ENCODE results near the gene DAPK1.

DAPK1 gene

GRCh38 chr9:87749335-87750035, 251.8 kb downstream of the DAPK1 start:
- Histone ChIP-seq H3K4me3 (ENCODE audit: low read length) (no peak overlapping the region), H3K4me1 (ENCODE audit: control insufficient read depth, low read length) (no peaks in the 10 kb centered on the region), H3K4me2 (ENCODE audit: low read length) (no peak overlapping the region), H3K9me3 (ENCODE audit: control insufficient read depth, insufficient read depth, low read length) (no peaks in the 10 kb centered on the region), H4K20me1 (ENCODE audit: control insufficient read depth, insufficient read depth, low read depth, low read length) (no peaks in the 10 kb centered on the region), H3K27me3 (ENCODE audit: control insufficient read depth, low read length) (no peaks in the 10 kb centered on the region), H3K36me3 (ENCODE audit: control insufficient read depth, low read length) (no peaks in the 10 kb centered on the region), H3K27ac (ENCODE audit: low read depth, low read length) (no peak overlapping the region), H3K9me2 (replicated peaks; ENCODE audit: control insufficient read depth, low read length) (no peaks in the 10 kb centered on the region), H3F3A (ENCODE audit: control insufficient read depth, insufficient read depth) (no peaks in the 10 kb centered on the region), H3K79me2 (ENCODE audit: control insufficient read depth, low read length) (no peaks in the 10 kb centered on the region)
- TF ChIP-seq, protein P1, sequence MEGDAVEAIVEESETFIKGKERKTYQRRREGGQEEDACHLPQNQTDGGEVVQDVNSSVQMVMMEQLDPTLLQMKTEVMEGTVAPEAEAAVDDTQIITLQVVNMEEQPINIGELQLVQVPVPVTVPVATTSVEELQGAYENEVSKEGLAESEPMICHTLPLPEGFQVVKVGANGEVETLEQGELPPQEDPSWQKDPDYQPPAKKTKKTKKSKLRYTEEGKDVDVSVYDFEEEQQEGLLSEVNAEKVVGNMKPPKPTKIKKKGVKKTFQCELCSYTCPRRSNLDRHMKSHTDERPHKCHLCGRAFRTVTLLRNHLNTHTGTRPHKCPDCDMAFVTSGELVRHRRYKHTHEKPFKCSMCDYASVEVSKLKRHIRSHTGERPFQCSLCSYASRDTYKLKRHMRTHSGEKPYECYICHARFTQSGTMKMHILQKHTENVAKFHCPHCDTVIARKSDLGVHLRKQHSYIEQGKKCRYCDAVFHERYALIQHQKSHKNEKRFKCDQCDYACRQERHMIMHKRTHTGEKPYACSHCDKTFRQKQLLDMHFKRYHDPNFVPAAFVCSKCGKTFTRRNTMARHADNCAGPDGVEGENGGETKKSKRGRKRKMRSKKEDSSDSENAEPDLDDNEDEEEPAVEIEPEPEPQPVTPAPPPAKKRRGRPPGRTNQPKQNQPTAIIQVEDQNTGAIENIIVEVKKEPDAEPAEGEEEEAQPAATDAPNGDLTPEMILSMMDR (IDR thresholded peaks at IDR 0.05; ENCODE audit: low read depth, low read length, poor library complexity, severe bottlenecking): no peak
- no peak for TF ChIP-seq EZH2phosphoT487 (IDR thresholded peaks at IDR 0.05; ENCODE audit: borderline replicate concordance, low read length)

- H3K79me2 ChIP-seq (ENCODE audit: control insufficient read depth, low read length): no peaks in the 10 kb centered on the region
- H3K4me2 ChIP-seq (ENCODE audit: low read length): no peak overlapping the region
- H3F3A ChIP-seq (ENCODE audit: control insufficient read depth, insufficient read depth): no peaks in the 10 kb centered on the region
- H4K20me1 ChIP-seq (ENCODE audit: control insufficient read depth, insufficient read depth, low read depth, low read length): no peaks in the 10 kb centered on the region
- TF ChIP-seq, protein P1 (IDR thresholded peaks at IDR 0.05; ENCODE audit: low read depth, low read length, poor library complexity, severe bottlenecking): no peak
- no peak for TF ChIP-seq EZH2phosphoT487 (IDR thresholded peaks at IDR 0.05; ENCODE audit: borderline replicate concordance, low read length)
- no peak overlapping the region for H3K27ac ChIP-seq (ENCODE audit: low read depth, low read length)
- no peaks in the 10 kb centered on the region for H3K27me3 ChIP-seq (ENCODE audit: control insufficient read depth, low read length)
- H3K4me3 ChIP-seq (ENCODE audit: low read length): no peak overlapping the region
- H3K36me3 ChIP-seq (ENCODE audit: control insufficient read depth, low read length): no peaks in the 10 kb centered on the region
- H3K9me2 ChIP-seq (replicated peaks; ENCODE audit: control insufficient read depth, low read length): no peaks in the 10 kb centered on the region
- no peaks in the 10 kb centered on the region for H3K4me1 ChIP-seq (ENCODE audit: control insufficient read depth, low read length)
- no peaks in the 10 kb centered on the region for H3K9me3 ChIP-seq (ENCODE audit: control insufficient read depth, insufficient read depth, low read length)
Observed at GRCh38 chr9:87750726-87751125, 253.1 kb downstream of the DAPK1 start.

DNA sequence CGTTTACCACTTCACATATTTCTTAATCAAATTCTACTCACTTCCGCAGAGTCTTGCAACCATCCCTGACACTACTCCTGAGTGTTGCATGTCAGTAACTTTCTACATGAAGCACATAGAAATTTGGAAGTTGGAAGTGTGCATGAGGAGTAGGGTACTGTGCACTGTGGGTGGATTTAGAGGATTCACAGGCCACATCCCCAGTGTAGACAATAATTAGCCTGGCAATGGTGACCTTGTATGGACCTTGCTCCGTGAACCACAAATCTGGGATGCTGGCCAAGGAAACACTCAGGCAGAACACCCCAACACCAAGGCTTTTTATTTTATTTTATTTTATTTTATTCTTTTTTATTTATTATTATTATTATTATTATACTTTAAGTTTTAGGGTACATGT, 253.8 kb downstream of the DAPK1 start:
- no peak overlapping the region for H3K27ac ChIP-seq (ENCODE audit: low read depth, low read length)
- H4K20me1 ChIP-seq (ENCODE audit: control insufficient read depth, insufficient read depth, low read depth, low read length): no peaks in the 10 kb centered on the region
- H3K4me1 ChIP-seq (ENCODE audit: control insufficient read depth, low read length): no peaks in the 10 kb centered on the region
- H3K9me3 ChIP-seq (ENCODE audit: control insufficient read depth, insufficient read depth, low read length): no peaks in the 10 kb centered on the region
- H3K4me2 ChIP-seq (ENCODE audit: low read length): no peak overlapping the region
- no peaks in the 10 kb centered on the region for H3K9me2 ChIP-seq (replicated peaks; ENCODE audit: control insufficient read depth, low read length)
- no peak for TF ChIP-seq EZH2phosphoT487 (IDR thresholded peaks at IDR 0.05; ENCODE audit: borderline replicate concordance, low read length)
- TF ChIP-seq, protein P1 (IDR thresholded peaks at IDR 0.05; ENCODE audit: low read depth, low read length, poor library complexity, severe bottlenecking): no peak
- H3K27me3 ChIP-seq (ENCODE audit: control insufficient read depth, low read length): no peaks in the 10 kb centered on the region
- H3K36me3 ChIP-seq (ENCODE audit: control insufficient read depth, low read length): no peaks in the 10 kb centered on the region
- H3F3A ChIP-seq (ENCODE audit: control insufficient read depth, insufficient read depth): no peaks in the 10 kb centered on the region
- H3K4me3 ChIP-seq (ENCODE audit: low read length): no peak overlapping the region
- no peaks in the 10 kb centered on the region for H3K79me2 ChIP-seq (ENCODE audit: control insufficient read depth, low read length)
